NT2/D1 (cell line): ENCODE measurements around the gene CHMP3.
"Not testable (repeated sequence)": the region's sequence is repeated elsewhere in the genome, so short reads cannot be mapped to it uniquely, and the experiment has no call there.

Source experiments
- DNase-seq: peaks from one replicate; pipeline ENCODE4 v3.0.0-alpha.2; 2011; ENCODE audit warnings: low read depth, low spot score
- H3K27me3 ChIP-seq: 2 replicates; pipeline ENCODE4 v1.6.0; 2011; ENCODE audit warnings: mild to moderate bottlenecking; ENCODE audit not compliant: insufficient read length, insufficient read depth
- H3K36me3 ChIP-seq: 2 replicates; pipeline ENCODE4 v1.6.1; 2011; ENCODE audit warnings: mild to moderate bottlenecking, low read length, mixed read lengths; ENCODE audit not compliant: insufficient read depth, insufficient read length
- H3K4me1 ChIP-seq: 2 replicates; pipeline ENCODE4 v1.5.1; 2011; ENCODE audit not compliant: insufficient read depth, insufficient read length
- H3K4me3 ChIP-seq: 2 replicates; pipeline ENCODE4 v1.5.1; 2011; ENCODE audit warnings: low read depth; ENCODE audit not compliant: insufficient read length
- H3K9ac ChIP-seq: 2 replicates; pipeline ENCODE4 v1.6.0; 2011; ENCODE audit warnings: low read depth; ENCODE audit not compliant: insufficient read length
- H3K9me3 ChIP-seq: 2 replicates; pipeline ENCODE4 v1.5.1; 2011; ENCODE audit warnings: mild to moderate bottlenecking, low read length; ENCODE audit not compliant: insufficient read depth
- SUZ12 ChIP-seq: IDR thresholded peaks from 2 replicates; pipeline ENCODE4 v1.6.1; 2011; ENCODE audit not compliant: insufficient read length, insufficient read depth; ENCODE audit errors: extremely low read depth
- YY1 ChIP-seq: IDR thresholded peaks from 2 replicates; pipeline ENCODE4 v1.6.1; 2011; ENCODE audit not compliant: insufficient read length, insufficient read depth
- ZNF274 ChIP-seq: IDR thresholded peaks from 2 replicates; pipeline ENCODE4 v1.6.1; 2011; ENCODE audit warnings: mild to moderate bottlenecking, low read depth, low read length

The CHMP3 gene

DNA sequence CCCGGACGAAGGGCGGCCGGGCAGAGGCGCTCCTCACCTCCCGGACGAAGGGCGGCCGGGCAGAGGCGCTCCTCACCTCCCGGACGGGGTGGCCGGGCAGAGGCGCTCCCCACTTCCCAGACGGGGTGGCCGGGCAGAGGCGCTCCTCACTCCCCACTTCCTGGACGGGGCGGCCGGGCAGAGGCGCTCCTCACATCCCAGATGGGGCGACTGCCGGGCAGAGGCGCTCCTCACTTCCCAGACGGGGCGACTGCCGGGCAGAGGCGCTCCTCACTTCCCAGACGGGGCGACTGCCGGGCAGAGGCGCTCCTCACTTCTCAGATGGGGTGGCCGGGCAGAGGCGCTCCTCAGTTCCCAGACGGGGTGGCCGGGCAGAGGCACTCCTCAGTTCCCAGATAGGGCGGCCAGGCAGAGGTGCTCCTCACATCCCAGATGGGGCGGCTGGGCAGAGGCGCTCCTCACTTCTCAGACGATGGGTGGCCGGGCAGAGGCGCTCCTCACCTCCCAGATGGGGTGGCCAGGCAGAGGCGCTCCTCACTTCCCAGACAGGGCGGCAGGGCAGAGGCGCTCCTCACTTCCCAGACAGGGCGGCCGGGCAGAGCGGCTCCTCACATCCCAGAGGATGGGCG is 17.8 kb downstream of the CHMP3 start:
- H3K27me3 ChIP-seq, H3K36me3 ChIP-seq, DNase-seq, H3K9ac ChIP-seq, H3K4me1 ChIP-seq, H3K4me3 ChIP-seq: not testable (repeated sequence)
- H3K9me3 ChIP-seq: peaks cover 65% of the 10 kb centered on the region

DNA sequence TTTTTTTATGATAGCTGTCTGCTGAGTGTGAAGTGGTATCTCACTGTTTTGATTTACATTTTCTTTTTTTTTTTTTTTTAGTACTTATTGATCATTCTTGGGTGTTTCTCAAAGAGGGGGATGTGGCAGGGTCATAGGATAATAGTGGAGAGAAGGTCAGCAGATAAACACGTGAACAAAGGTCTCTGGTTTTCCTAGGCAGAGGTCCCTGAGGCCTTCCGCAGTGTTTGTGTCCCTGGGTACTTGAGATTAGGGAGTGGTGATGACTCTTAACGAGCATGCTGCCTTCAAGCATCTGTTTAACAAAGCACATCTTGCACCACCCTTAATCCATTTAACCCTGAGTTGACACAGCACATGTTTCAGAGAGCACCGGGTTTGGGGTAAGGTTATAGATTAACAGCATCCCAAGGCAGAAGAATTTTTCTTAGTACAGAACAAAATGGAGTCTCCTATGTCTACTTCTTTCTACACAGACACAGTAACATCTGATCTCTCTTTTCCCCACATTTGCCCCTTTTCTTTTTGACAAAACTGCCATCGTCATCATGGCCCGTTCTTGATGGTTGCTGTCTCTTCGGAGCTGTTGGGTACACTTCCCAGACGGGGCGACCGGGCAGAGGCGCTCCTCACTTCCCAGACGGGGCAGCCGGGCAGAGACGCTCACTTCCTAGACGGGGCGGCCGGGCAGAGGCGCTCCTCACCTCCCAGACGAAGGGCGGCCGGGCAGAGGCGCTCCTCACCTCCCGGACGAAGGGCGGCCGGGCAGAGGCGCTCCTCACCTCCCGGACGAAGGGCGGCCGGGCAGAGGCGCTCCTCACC is 18.8 kb downstream of the CHMP3 start:
- H3K27me3 ChIP-seq, H3K9ac ChIP-seq, H3K36me3 ChIP-seq, H3K4me1 ChIP-seq, H3K4me3 ChIP-seq, DNase-seq: not testable (repeated sequence)
- H3K9me3 ChIP-seq: peaks cover 57% of the 10 kb centered on the region

DNA sequence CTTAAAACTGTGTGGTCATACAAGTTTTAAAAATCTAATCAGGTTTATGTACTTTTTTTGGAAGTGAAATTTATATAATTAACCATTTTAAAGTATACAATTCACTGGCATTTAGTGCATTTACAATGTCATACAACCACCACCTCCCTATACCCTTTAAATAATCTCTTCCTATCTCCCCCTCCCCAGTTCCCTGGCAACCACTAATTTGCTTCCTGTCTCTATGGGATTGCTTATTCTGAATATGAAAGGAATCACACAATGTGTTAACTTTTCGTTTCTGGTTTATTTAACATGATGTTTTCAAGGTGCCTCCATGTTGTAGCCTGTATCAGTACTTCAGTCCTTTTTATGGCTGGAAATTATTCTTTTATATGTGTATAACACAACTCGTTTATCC is 19.4 kb downstream of the CHMP3 start:
- H3K27me3 ChIP-seq: no peaks in the 10 kb centered on the region
- no peak for TF ChIP-seq SUZ12
- TF ChIP-seq YY1: no peak
- no peak for TF ChIP-seq ZNF274
- no peak for DNase-seq

DNA sequence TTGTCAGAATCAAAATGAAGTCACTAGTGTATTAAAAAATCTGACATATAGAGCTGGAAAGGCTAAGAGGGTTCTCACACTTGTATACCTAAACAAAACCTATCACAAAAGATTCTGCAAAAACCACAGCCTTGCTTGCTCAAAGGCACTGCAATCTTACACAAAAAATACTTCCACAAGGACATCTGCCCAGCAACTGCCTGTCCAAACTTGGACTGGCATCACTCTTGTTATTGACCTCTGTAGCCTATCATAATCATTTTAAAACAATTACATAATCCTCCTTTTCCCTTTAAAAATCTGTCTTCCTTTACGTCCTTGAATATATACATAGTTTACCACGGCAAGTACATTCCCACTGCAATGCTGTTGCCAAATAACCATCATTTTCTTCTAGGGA is 19.9 kb downstream of the CHMP3 start:
- no peaks in the 10 kb centered on the region for H3K36me3 ChIP-seq
- peaks cover 46% of the 10 kb centered on the region for H3K9me3 ChIP-seq
- H3K4me3 ChIP-seq: no peak overlapping the region
- no peak for DNase-seq
- no peaks in the 10 kb centered on the region for H3K27me3 ChIP-seq
- no peaks in the 10 kb centered on the region for H3K4me1 ChIP-seq
- no peak for TF ChIP-seq SUZ12
- TF ChIP-seq ZNF274: no peak
- no peak for TF ChIP-seq YY1
- no peak overlapping the region for H3K9ac ChIP-seq

More for the DNA sequence above, 19.4 kb downstream of the CHMP3 start:
- peaks cover 50% of the 10 kb centered on the region for H3K9me3 ChIP-seq
- no peaks in the 10 kb centered on the region for H3K36me3 ChIP-seq
- H3K4me3 ChIP-seq: no peak overlapping the region
- H3K9ac ChIP-seq: no peak overlapping the region
- no peaks in the 10 kb centered on the region for H3K4me1 ChIP-seq

DNA sequence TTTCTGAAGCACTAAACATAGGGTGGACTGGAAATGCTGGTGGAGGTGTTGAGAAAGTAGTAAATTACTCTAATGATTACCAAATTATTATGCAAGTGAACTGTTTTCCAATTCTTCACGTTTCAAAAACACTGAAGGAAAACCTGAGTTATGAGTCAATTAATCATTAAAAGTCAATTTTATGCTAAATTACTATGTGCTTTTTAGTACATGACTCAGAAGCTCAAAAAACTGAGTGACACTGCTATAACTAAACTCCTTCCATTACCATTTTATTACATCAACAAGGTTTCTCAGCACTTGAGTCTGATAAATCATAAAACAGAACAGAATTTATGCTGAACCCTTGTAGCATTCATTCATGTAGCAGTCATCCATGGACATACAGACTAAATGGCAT is 20.4 kb downstream of the CHMP3 start:
- Histone ChIP-seq H3K27me3 (no peaks in the 10 kb centered on the region), H3K9me3 (peaks cover 41% of the 10 kb centered on the region)
- no peak for TF ChIP-seq YY1
- TF ChIP-seq SUZ12: no peak
- TF ChIP-seq ZNF274: no peak

DNA sequence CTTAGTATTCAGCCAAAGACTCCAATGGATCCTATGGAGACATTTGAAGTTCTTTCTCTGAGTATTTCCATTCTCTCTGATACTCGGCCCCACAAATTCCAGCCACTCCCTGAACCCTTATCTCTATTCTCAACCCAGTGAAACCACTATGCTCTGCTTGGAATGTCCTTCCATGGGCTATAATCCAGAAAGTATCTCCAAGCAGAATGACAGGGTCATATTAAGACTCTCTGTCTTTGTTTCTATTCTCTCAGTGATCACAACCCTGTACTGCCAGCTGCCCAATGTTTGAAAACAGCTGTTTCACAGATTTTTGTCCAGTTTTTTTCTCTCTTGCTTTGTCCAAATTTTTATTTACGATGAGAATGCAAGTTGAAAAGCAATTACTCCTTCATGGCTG is 21.9 kb downstream of the CHMP3 start:
- no peak for TF ChIP-seq YY1
- TF ChIP-seq SUZ12: no peak
- TF ChIP-seq ZNF274: no peak
- H3K4me1 ChIP-seq: no peaks in the 10 kb centered on the region
- DNase-seq: no peak
- H3K9me3 ChIP-seq: peaks cover 26% of the 10 kb centered on the region
- no peaks in the 10 kb centered on the region for H3K27me3 ChIP-seq
- no peaks in the 10 kb centered on the region for H3K36me3 ChIP-seq
- no peak overlapping the region for H3K4me3 ChIP-seq
- H3K9ac ChIP-seq: no peak overlapping the region

More for the DNA sequence above, 20.4 kb downstream of the CHMP3 start:
- DNase-seq: no peak
- no peak overlapping the region for H3K9ac ChIP-seq
- no peak overlapping the region for H3K4me3 ChIP-seq
- no peaks in the 10 kb centered on the region for H3K36me3 ChIP-seq
- no peaks in the 10 kb centered on the region for H3K4me1 ChIP-seq

DNA sequence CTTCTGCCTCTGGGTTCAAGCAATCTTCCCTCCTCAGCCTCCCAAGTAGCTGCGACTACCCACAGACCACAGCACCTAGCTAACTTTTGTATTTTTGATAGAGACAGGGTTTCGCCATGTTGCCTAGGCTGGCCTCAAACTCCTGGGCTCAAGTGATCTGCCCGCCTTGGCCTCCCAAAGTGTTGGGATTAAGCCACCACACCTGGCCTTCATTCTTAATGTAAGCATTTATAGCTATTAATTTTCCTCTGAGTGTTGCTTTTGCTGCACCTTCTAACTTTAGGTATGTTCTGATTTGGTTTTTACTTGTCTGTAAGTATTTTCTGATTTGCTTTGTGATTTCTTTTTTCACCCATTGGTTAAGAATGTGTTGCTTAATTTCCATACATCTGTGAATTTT is 29.7 kb downstream of the CHMP3 start:
- H3K27me3 ChIP-seq: no peaks in the 10 kb centered on the region
- H3K36me3 ChIP-seq: peaks cover 3% of the 10 kb centered on the region
- no peak overlapping the region for H3K4me3 ChIP-seq
- TF ChIP-seq SUZ12 (no peak), ZNF274 (no peak), YY1 (no peak)
- H3K9me3 ChIP-seq: peaks cover 7% of the 10 kb centered on the region
- no peak overlapping the region for H3K9ac ChIP-seq
- DNase-seq: no peak
- no peaks in the 10 kb centered on the region for H3K4me1 ChIP-seq
